Measurements from ENCODE around the gene GABPB1.

The GABPB1 gene

GRCh38 chr15:50275091-50275490, 79.9 kb downstream of the GABPB1 start:
- DNase-seq = no peak

DNA sequence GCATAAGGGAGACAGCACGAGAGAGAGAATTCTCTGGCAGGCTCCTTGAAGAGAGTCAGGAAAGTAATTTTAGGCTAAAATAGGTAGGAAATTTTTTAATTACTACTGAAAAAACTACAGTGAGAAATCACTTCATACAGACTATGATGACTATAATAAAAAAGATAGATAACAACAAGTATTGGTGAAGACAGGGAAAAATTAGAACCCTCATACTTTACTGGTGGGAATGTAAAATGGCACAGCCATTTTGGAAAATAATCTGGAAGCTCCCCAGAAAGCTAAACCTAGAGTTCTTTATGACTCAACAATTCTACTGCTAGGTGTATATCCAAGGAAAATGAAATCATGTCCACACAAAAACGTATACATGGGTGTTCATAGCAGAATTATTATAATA, 87.4 kb downstream of the GABPB1 start:
- no peak for DNase-seq

- DNase-seq = no peak
These were observed 89.4 kb downstream of the GABPB1 start, which contains the start of gene HDC for GRCh38 chr15:50265620-50266019. Gene HDC, minus strand, starts transcription at chr15:50265726. Its CDS starts 103 bp downstream, at chr15:50265623.

DNA sequence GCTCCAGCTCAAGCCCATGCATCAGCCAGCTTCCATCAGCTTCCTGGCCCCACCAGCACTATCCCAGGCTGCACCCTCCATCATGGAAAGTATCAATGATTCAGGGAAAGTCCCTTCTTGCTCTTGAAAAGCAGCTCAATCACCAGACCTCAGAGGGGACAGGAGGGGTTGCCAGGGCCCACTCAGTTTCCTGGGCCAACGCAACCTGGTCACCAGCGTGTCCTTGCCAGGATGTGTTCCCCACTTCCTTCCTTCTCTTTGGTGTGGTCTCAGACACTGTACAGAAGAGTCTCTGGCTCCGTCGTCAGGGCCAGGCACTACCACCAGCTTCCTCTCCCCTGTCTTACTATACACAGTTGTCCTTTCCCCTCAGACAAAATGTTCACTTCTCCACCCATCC, 92.5 kb downstream of the GABPB1 start:
- no peak for DNase-seq

GRCh38 chr15:50261981-50262380, 93.0 kb downstream of the GABPB1 start:
- no peak for DNase-seq

- no peak for DNase-seq
These were observed 94.0 kb downstream of the GABPB1 start for GRCh38 chr15:50260969-50261496.

DNA sequence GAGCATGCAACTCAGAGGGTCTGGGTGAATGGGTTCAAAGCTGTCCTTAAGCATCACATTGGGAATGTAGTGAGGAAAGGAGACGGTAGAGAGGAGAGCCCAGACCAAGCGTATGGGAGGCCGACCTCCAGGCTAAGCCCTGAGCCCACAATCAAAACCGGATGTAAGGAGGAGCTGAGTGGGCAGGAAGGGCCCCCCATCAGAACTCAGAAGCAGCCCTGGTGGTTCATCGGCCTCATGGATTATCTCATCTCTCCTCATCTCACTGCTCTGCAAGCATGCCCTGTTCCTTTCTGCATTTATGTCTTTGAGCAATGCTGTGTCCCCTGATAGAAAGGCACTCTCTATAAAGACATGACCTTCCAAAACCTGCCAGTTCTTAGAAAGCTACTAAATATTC, 95.7 kb downstream of the GABPB1 start:
- DNase-seq = no peak

- no peak for DNase-seq
These were observed 97.1 kb downstream of the GABPB1 start for GRCh38 chr15:50257924-50258323.

- DNase-seq = no peak
These were observed 97.7 kb downstream of the GABPB1 start for GRCh38 chr15:50257332-50257731.

DNA sequence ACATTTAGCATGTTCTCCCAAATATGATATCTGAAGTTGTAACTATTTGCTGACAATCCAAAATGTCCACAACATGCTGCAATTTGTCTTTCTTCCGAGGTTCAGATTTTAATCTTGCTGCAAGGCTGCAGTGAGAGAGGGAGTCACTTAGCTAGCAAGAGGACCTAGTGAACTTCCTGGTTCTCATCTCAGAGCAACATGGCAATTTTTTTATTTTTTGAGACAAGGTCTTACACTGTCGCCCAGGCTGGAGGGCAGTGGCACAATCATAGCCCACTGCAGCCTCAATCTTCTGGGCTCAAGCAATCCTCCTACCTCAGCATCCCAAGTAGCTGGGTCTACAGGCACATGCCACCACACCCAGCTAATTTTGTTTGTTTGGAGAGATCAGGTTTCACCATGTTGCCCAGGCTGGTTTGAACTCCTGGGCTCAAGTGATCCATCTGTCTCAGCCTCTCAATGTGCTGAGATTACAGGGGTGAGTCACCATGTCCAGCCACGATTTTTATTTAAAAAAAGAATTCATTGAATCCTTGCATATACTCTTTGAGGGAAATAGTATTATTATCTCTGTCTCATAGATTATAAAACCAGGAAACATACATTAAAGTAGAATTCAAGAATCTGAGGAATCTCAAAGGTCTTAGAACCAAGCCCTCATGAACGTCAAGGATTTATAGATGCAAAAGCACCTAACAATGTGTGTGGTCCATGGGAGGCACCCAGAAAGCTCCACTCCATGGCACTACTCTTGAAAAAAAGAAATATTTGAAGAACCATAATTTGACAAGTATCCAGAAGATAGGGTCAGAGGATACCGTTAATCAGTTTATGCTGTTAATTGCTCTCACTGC, 98.6 kb downstream of the GABPB1 start:
- peak in 1 of 2 experiments; percentile 29 for DNase-seq

DNA sequence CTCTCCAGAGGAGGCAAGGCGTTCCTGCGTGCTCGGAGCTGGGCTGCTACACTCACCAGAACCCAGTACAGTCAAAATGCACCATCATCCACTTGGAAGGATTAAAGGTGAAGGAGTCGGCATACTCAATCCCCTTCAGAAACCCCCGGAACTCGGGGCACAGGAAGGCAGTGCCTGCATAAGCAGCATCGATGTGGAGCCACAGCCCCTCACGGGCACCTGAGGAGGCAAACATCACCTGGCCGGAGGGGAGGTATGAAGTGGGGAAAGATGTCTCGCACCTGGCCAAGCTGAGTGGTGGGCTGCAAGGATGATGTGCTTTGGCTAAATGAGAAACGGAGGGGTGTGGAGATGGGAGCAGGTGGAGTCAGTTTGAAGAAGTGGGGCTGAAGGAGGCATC, 102.4 kb downstream of the GABPB1 start:
- no peak for DNase-seq

GRCh38 chr15:50251638-50252182, 103.3 kb downstream of the GABPB1 start:
- no peak for DNase-seq

- no peak for DNase-seq
These were observed 104.1 kb downstream of the GABPB1 start for GRCh38 chr15:50250760-50251394.

DNA sequence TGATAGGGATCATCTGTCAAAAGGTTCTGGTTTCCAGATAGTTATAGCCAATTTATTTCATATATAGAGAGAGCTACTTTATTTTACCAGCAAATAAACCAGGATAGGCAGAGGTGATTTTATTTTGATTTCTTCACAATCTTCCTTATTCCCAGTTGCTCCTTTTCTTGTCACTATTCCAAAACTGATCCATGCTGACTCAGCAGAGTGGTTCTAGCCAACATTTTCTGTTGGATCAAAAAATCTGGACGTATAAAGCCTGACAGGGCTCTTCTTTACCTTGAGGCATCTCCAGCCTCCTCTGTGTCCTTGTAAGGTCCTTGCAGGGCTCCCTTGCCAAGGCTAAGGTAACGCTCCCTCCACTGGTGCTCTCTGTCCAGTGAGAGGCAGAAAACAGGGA, 105.3 kb downstream of the GABPB1 start:
- no peak for DNase-seq

GRCh38 chr15:50248994-50249582, 105.9 kb downstream of the GABPB1 start:
- DNase-seq = no peak

- no peak for DNase-seq
These were observed 107.0 kb downstream of the GABPB1 start for GRCh38 chr15:50247819-50248655.

DNA sequence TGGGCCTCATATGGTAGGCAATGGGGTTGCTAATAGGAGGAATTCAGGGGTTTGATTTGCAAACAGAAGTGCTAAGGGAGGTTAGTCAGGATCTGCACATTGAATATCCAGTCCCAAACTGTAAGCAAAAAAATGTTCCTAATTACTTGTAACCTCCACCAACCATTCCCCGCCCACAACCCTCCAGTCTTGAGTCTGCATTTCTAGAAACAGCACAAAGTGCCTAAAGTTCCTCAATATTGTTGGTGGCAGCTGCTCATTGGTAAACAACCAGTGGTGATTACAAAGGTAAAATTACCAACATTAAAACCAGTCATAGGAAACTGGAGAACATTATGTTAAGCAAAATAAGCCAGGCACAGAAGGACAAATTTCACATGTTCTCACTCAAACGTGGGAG, 108.4 kb downstream of the GABPB1 start:
- DNase-seq = no peak

DNA sequence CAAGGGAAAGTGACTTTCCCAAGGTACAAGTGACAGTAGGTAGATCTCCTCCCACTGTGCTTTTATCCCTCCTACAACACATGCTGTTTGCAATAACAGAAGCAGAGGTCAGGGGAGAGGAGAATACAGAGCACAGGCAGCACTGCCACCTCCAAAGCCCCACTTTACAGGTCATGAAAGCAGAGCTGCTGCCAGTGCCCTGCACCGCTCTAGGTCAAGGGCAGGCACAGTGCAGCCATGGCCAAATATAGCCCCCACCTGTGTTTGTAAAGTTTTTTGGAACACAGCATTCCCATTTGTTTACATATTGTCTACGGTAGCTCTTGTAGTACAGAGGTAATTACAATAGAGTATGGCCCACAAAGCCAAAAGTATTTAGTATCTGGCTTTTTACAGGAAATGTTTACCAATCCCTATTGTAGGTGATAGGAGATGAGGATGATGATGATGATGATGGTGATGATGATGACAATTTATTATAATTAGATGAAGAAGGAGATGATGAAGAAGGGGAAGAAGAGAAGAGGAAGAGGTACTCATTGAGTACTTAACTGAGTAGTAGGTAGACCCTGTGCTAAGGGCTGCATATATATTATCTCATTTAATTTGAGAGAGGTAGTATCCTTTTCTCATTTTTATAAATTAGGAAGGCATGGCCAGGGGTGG, 109.9 kb downstream of the GABPB1 start:
- DNase-seq = no peak

DNA sequence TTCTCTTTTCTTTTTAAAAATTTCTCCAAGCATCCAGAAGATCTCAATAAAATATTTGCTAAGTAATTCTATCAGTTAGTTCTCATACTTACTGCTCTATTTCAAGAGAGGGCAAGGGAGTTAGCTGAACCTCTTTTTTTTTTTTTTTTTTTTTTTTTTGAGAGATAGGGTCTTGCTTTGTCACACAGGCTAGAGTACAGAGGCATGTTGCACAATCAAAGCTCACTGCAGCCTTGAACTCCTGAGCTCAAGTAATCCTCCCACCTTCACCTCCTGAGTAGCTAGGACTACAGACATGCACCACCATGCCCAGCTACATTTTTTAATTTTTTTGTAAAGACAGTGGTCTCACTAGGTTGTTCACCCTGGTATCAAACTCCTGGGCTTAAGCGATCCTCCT, 110.8 kb downstream of the GABPB1 start:
- DNase-seq = no peak

- no peak for DNase-seq
These were observed 113.1 kb downstream of the GABPB1 start for GRCh38 chr15:50241684-50242450.

GRCh38 chr15:50238255-50238654, 116.7 kb downstream of the GABPB1 start:
- no peak for DNase-seq

Data from NCI-H526 (cell line).